HL-60 (cell line): Measurements from ENCODE around the gene TMEM176B.

Source experiments
- CTCF ChIP-seq: IDR thresholded peaks from one replicate; pipeline ENCODE4 v1.5.1; 2011; ENCODE audit warnings: low read length, control low read depth, inconsistent platforms; ENCODE audit not compliant: insufficient read depth
- GABPA ChIP-seq: IDR thresholded peaks from 2 replicates; pipeline ENCODE4 v1.6.1; 2012; ENCODE audit warnings: low read depth
- REST ChIP-seq: IDR thresholded peaks from 2 replicates; pipeline ENCODE4 v1.6.1; 2012; ENCODE audit warnings: low read depth; ENCODE audit not compliant: insufficient replicate concordance

DNA sequence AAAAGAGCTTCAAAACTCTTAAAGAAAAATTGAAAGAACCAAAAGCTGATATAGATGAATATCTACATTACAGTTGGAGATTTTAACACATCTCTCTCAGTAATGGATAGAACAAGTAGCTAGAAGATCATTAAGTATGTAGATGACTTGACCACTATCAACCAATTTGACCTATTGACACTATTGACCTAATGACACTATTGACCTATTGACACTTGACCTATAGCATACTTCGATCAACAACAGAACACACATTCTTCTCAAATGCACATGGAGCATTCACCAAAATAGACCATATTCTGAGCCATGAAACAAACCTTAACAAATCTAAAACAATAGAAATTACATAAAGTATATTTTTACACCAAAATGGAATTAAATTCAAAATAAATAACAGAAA is 40.7 kb downstream of the TMEM176B start:
- TF ChIP-seq CTCF = no peak
- no peak for TF ChIP-seq GABPA
- no peak for TF ChIP-seq REST
